ENCODE data around the gene SEMA6D. TPM values are rescaled to one million over a fixed set of nuclear protein-coding genes. Genes with fewer than 3 reads are reported as not detected.

SEMA6D gene, protein sequence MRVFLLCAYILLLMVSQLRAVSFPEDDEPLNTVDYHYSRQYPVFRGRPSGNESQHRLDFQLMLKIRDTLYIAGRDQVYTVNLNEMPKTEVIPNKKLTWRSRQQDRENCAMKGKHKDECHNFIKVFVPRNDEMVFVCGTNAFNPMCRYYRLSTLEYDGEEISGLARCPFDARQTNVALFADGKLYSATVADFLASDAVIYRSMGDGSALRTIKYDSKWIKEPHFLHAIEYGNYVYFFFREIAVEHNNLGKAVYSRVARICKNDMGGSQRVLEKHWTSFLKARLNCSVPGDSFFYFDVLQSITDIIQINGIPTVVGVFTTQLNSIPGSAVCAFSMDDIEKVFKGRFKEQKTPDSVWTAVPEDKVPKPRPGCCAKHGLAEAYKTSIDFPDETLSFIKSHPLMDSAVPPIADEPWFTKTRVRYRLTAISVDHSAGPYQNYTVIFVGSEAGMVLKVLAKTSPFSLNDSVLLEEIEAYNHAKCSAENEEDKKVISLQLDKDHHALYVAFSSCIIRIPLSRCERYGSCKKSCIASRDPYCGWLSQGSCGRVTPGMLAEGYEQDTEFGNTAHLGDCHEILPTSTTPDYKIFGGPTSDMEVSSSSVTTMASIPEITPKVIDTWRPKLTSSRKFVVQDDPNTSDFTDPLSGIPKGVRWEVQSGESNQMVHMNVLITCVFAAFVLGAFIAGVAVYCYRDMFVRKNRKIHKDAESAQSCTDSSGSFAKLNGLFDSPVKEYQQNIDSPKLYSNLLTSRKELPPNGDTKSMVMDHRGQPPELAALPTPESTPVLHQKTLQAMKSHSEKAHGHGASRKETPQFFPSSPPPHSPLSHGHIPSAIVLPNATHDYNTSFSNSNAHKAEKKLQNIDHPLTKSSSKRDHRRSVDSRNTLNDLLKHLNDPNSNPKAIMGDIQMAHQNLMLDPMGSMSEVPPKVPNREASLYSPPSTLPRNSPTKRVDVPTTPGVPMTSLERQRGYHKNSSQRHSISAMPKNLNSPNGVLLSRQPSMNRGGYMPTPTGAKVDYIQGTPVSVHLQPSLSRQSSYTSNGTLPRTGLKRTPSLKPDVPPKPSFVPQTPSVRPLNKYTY
- total RNA-seq, result 52.0 to 58.3 TPM (median 54.3 TPM) in 3 replicates

DNA sequence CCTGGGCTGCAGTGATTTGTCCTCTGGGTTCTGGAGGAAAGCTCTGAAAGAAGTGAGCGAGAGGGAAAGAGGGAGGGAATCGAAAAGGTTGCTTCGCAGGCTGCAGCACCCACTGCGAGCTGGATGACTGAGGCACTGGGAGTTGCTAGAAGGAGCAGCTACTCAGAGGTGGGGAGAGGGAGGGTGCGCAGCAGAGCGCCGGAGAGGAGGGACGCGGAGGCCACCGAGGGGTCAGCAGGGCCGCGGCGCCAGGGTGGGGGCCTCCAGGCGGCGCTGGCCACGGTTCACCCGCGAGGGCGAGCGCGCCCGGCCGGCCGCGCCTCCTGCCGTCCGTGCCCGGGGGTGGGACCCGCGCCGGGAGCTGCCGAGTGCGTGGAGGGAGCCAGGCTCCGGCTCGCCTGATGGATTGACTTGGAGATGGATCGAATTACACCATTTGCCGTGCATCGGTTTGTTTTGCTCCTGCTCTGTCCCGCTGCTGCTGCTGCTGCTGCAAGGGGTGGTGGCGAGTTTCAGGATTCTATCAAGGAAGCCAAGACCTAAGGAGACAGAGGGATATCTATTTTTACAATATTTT is at the start of gene SEMA6D:
SEMA6D (plus strand) TSS at position 470 of the 577 bp plus-strand sequence. CDS start 42,294 bp downstream, outside the sequence.
- no peaks in the 10 kb centered on the region for H3K9me3 Mint-ChIP-seq
- peak; percentile 71 to 83 for DNase-seq (ENCODE audit: low spot score in 2 of 2, unreplicated experiment in 2 of 2)
- H3K4me3 Mint-ChIP-seq, result peak within 1 kb of the TSS; percentile 95
- H3K27me3 Mint-ChIP-seq (ENCODE audit: low read depth), result no peaks in the 10 kb centered on the region
- peaks cover 55% of the 10 kb centered on the region for H3K4me1 Mint-ChIP-seq
- no peaks in the 10 kb centered on the region for H3K36me3 Mint-ChIP-seq
- TF ChIP-seq, protein P1, sequence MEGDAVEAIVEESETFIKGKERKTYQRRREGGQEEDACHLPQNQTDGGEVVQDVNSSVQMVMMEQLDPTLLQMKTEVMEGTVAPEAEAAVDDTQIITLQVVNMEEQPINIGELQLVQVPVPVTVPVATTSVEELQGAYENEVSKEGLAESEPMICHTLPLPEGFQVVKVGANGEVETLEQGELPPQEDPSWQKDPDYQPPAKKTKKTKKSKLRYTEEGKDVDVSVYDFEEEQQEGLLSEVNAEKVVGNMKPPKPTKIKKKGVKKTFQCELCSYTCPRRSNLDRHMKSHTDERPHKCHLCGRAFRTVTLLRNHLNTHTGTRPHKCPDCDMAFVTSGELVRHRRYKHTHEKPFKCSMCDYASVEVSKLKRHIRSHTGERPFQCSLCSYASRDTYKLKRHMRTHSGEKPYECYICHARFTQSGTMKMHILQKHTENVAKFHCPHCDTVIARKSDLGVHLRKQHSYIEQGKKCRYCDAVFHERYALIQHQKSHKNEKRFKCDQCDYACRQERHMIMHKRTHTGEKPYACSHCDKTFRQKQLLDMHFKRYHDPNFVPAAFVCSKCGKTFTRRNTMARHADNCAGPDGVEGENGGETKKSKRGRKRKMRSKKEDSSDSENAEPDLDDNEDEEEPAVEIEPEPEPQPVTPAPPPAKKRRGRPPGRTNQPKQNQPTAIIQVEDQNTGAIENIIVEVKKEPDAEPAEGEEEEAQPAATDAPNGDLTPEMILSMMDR (IDR thresholded peaks at IDR 0.05; ENCODE audit: unreplicated experiment), result peak; percentile 15
- peak within 1 kb of the TSS; percentile 94 for H3K27ac Mint-ChIP-seq

DNA sequence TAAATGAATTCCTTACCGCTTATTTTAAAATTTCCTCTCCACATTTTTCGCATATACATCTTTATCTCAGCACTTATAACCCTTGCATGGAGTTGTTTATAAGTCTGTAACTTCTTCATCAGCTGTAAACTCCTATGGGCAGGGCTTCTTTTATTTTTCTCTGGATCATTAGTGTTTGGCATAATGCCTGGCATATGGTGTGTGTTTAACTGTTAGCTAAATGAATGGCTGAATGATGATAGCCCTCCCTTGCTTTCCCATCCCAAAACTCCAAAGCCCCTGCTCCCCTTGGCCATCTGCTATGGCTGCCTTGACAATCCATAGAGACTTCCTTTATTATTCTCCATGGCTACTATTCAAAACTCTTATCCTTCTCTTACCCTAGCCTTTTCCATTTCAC is 48.1 kb upstream of the SEMA6D start:
- Mint-ChIP-seq H3K9me3 (no peaks in the 10 kb centered on the region), H3K4me1 (peaks cover 11% of the 10 kb centered on the region), H3K27ac (no peak overlapping the region), H3K36me3 (no peaks in the 10 kb centered on the region), H3K4me3 (no peak overlapping the region), H3K27me3 (ENCODE audit: low read depth) (no peaks in the 10 kb centered on the region)
- TF ChIP-seq, protein P1 (IDR thresholded peaks at IDR 0.05; ENCODE audit: unreplicated experiment), result no peak
- no peak for DNase-seq (ENCODE audit: low spot score in 2 of 2, unreplicated experiment in 2 of 2)

DNA sequence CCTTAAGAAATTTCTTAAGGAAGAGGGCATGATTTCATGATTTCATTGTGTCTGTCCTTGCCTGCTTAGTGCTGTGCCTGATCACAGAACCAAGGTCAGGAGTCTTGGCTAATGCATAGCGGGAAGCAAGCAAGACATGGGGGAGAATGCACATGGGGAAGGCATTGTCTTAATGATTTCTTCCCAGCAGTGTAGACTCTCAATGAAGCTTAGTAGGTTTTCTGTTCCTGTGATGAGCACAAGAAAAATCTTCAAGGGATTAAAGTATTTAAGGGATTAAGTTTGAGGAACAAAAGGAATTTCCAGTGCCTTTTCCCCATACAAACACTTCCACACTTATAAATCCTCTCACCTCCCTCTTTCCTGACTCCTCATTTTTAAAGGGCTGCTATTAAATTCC is 46.9 kb upstream of the SEMA6D start:
- no peaks in the 10 kb centered on the region for H3K27me3 Mint-ChIP-seq (ENCODE audit: low read depth)
- TF ChIP-seq, protein P1 (IDR thresholded peaks at IDR 0.05; ENCODE audit: unreplicated experiment), result no peak
- peaks cover 11% of the 10 kb centered on the region for H3K4me1 Mint-ChIP-seq
- H3K9me3 Mint-ChIP-seq, result no peaks in the 10 kb centered on the region
- H3K27ac Mint-ChIP-seq, result no peak overlapping the region
- no peaks in the 10 kb centered on the region for H3K36me3 Mint-ChIP-seq
- no peak overlapping the region for H3K4me3 Mint-ChIP-seq
- DNase-seq (ENCODE audit: low spot score in 2 of 2, unreplicated experiment in 2 of 2), result no peak

DNA sequence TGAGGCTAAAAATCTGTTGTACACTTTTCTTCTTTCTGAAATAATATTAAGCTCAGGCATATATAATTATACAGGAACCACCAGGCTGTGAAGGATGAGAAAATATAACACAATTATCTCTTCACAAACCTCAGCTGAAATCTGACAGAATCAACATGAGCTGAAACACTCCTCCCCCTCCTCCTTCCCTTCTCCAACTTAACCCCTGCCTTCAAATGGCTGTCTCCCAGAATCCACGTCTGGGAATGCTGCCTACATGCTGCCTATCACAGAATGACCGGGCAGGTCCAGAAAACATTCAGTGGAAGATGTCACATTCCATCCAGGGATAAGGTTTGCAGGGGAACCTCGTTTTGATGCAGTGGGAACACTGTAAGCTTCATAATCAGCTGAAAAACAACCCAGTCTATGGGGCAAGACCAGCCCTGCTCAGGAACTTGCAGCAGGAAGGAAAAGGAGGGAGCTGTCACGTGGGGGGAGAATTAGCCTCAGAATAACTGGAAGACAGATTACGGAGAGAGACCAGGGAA is 44.0 kb upstream of the SEMA6D start:
- peaks cover 4% of the 10 kb centered on the region for H3K9me3 Mint-ChIP-seq
- TF ChIP-seq, protein P1 (IDR thresholded peaks at IDR 0.05; ENCODE audit: unreplicated experiment), result no peak
- H3K27me3 Mint-ChIP-seq (ENCODE audit: low read depth), result no peaks in the 10 kb centered on the region
- H3K4me1 Mint-ChIP-seq, result peaks cover 14% of the 10 kb centered on the region
- no peak for DNase-seq (ENCODE audit: low spot score in 2 of 2, unreplicated experiment in 2 of 2)
- no peak overlapping the region for H3K4me3 Mint-ChIP-seq
- H3K36me3 Mint-ChIP-seq, result no peaks in the 10 kb centered on the region
- peak overlapping the region; percentile 51 for H3K27ac Mint-ChIP-seq

DNA sequence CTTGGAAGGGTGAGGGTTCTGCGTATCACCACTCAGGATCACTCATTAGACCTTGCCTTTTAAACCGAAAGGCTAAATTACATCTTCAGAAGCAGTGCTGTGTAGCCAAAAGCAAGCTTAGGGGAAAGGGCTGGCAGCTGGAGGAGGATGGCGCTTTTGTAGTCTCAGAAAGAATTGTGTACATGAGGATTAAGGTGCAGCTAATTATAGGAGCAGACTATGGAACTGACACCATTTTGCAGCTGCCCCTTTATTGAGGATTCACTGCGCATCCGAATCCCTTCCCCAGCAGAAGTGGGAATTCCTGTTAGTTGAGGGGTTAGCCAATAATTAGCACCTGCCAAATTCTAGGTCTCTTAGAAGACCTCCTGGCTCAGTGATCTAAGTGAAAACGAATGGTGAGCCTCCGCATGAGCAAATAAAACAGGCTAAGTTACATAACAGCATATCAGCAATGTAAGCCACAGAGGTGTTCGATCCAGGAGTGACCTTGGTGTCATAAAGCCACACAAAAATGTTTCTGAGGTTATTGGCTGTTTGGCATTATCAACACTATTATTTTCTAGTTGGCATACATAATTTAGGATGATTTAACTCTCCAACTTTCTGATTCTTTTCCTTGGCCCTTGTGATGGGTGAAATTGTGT is 42.6 kb upstream of the SEMA6D start:
- Mint-ChIP-seq H3K4me1 (peaks cover 14% of the 10 kb centered on the region), H3K4me3 (no peak overlapping the region), H3K9me3 (peaks cover 4% of the 10 kb centered on the region), H3K36me3 (no peaks in the 10 kb centered on the region), H3K27ac (no peak overlapping the region), H3K27me3 (ENCODE audit: low read depth) (no peaks in the 10 kb centered on the region)
- no peak for DNase-seq (ENCODE audit: low spot score in 2 of 2, unreplicated experiment in 2 of 2)
- TF ChIP-seq, protein P1 (IDR thresholded peaks at IDR 0.05; ENCODE audit: unreplicated experiment), result no peak
